Measurements from ENCODE around the gene TMED8. TPM values are rescaled to one million over a fixed set of nuclear protein-coding genes. Genes with fewer than 3 reads are reported as not detected.
A peak's percentile ranks its signal among the peaks of the same experiment; 100 is the strongest.

The TMED8 gene
- total and polyA plus RNA-seq, 7 donors, result 1.8 to 15.3 (median 13.6) TPM

- H3K9me3 ChIP-seq, result no peaks in the 10 kb centered on the region
- no peaks in the 10 kb centered on the region for H3K4me1 ChIP-seq
- 92 to 94% methylated on average over 7 of the region's 7 CpGs for WGBS, 2 donors
- intact Hi-C loops (cut with DNase I), result no loop called here
- no peak for TF ChIP-seq POLR2AphosphoS5 (IDR thresholded peaks at IDR 0.05)
- TF ChIP-seq EP300 (IDR thresholded peaks at IDR 0.05), result no peak
- no peak for TF ChIP-seq POLR2A (IDR thresholded peaks at IDR 0.05)
- no peak for TF ChIP-seq CTCF (IDR thresholded peaks at IDR 0.05)
- no peak for DNase-seq
- H3K27me3 ChIP-seq, result no peaks in the 10 kb centered on the region
- H3K36me3 ChIP-seq, result no peaks in the 10 kb centered on the region
- no peak overlapping the region for H3K4me3 ChIP-seq
- H3K27ac ChIP-seq, result no peak overlapping the region
Observed at GRCh38 chr14:77329872-77330271, 47.0 kb downstream of the TMED8 start.

GRCh38 chr14:77327111-77327510 lies 49.8 kb downstream of the TMED8 start:
- intact Hi-C loops (cut with DNase I), result no loop called here
- DNase-seq, result peak; percentile 35
- H3K27me3 ChIP-seq, result no peaks in the 10 kb centered on the region
- peaks cover 0 to 4% (median 4%) of the 10 kb centered on the region in 4 donors for H3K4me1 ChIP-seq
- TF ChIP-seq CTCF (IDR thresholded peaks at IDR 0.05), result no peak
- no peak for TF ChIP-seq POLR2A (IDR thresholded peaks at IDR 0.05)
- no peak for TF ChIP-seq POLR2AphosphoS5 (IDR thresholded peaks at IDR 0.05)
- TF ChIP-seq EP300 (IDR thresholded peaks at IDR 0.05), result no peak
- H3K9me3 ChIP-seq, result no peaks in the 10 kb centered on the region
- 95 to 96% methylated on average over 1 of the region's 1 CpG for whole genome bisulfite sequencing, 2 donors
- no peak overlapping the region for H3K4me3 ChIP-seq
- H3K27ac ChIP-seq, result no peak overlapping the region
- no peaks in the 10 kb centered on the region for H3K36me3 ChIP-seq

- Histone ChIP-seq H3K27me3 (no peaks in the 10 kb centered on the region), H3K4me3 (no peak overlapping the region), H3K36me3 (no peaks in the 10 kb centered on the region), H3K27ac (no peak overlapping the region), H3K4me1 (peaks cover 0 to 7% (median 6%) of the 10 kb centered on the region in 4 donors), H3K9me3 (no peaks in the 10 kb centered on the region)
- TF ChIP-seq EP300 (IDR thresholded peaks at IDR 0.05) (no peak), POLR2AphosphoS5 (IDR thresholded peaks at IDR 0.05) (no peak), POLR2A (IDR thresholded peaks at IDR 0.05) (no peak), CTCF (IDR thresholded peaks at IDR 0.05) (no peak)
- WGBS, 2 donors, result 87 to 95% methylated on average over 3 of the region's 3 CpGs
- intact Hi-C loops (cut with DNase I), result no loop called here
- no peak for DNase-seq
Observed at GRCh38 chr14:77325746-77326094, 51.2 kb downstream of the TMED8 start.

GRCh38 chr14:77324816-77325745 lies 51.8 kb downstream of the TMED8 start:
- DNase-seq, result peak; percentile 51
- Histone ChIP-seq H3K27ac (no peak overlapping the region), H3K4me3 (no peak overlapping the region), H3K36me3 (no peaks in the 10 kb centered on the region), H3K9me3 (no peaks in the 10 kb centered on the region), H3K27me3 (no peaks in the 10 kb centered on the region), H3K4me1 (peaks cover 0 to 7% (median 6%) of the 10 kb centered on the region in 4 donors)
- no peak for TF ChIP-seq POLR2AphosphoS5 (IDR thresholded peaks at IDR 0.05)
- no peak for TF ChIP-seq CTCF (IDR thresholded peaks at IDR 0.05)
- TF ChIP-seq EP300 (IDR thresholded peaks at IDR 0.05), result no peak
- no peak for TF ChIP-seq POLR2A (IDR thresholded peaks at IDR 0.05)
- intact Hi-C loops (cut with DNase I), result loop anchor here (5.0 kb wide), 1 partner anchor 228 kb away; the partner anchor contains the start of gene CIPC
- WGBS, 2 donors, result 89% methylated on average over 11 of the region's 11 CpGs

All from sigmoid colon (tissue), 7 donors.